ENCODE data around the gene TROAP.
"Not testable (repeated sequence)": the region's sequence is repeated elsewhere in the genome, so short reads cannot be mapped to it uniquely, and the experiment has no call there.

Gene TROAP

GRCh38 chr12:49330631-49331379 is 7.8 kb downstream of the TROAP start:
- DNase-seq = no peak

GRCh38 chr12:49331380-49332222 is 8.5 kb downstream of the TROAP start:
- DNase-seq = no peak

GRCh38 chr12:49332441-49332861 is 9.4 kb downstream of the TROAP start:
- no peak for DNase-seq

GRCh38 chr12:49332891-49333371 is 9.9 kb downstream of the TROAP start:
- no peak for DNase-seq

- not testable (repeated sequence) for DNase-seq
These were observed 10.7 kb downstream of the TROAP start for GRCh38 chr12:49333778-49334177.

- no peak for DNase-seq
These were observed 11.2 kb downstream of the TROAP start for GRCh38 chr12:49334226-49334625.

GRCh38 chr12:49334681-49335080 is 11.6 kb downstream of the TROAP start:
- no peak for DNase-seq

GRCh38 chr12:49335118-49335954 is 12.3 kb downstream of the TROAP start:
- no peak for DNase-seq

GRCh38 chr12:49335955-49336644 is 13.0 kb downstream of the TROAP start:
- no peak for DNase-seq

GRCh38 chr12:49336645-49337584 is 13.9 kb downstream of the TROAP start, which contains the start of gene C1QL4:
C1QL4 (minus strand) TSS chr12:49337188; CDS start chr12:49336477, 711 bp downstream.
- peak; percentile 87 for DNase-seq

- no peak for DNase-seq
These were observed 15.9 kb downstream of the TROAP start for GRCh38 chr12:49338830-49339463.

- DNase-seq = no peak
These were observed 16.4 kb downstream of the TROAP start for GRCh38 chr12:49339464-49339861.

- no peak for DNase-seq
These were observed 17.2 kb downstream of the TROAP start for GRCh38 chr12:49340095-49340870.

GRCh38 chr12:49340971-49341776 is 18.1 kb downstream of the TROAP start:
- no peak for DNase-seq

GRCh38 chr12:49341777-49342065 is 18.7 kb downstream of the TROAP start:
- DNase-seq = no peak

- DNase-seq = peak; percentile 65
These were observed 19.2 kb downstream of the TROAP start for GRCh38 chr12:49342066-49342913.

- no peak for DNase-seq
These were observed 20.1 kb downstream of the TROAP start for GRCh38 chr12:49342914-49343731.

Data from effector CD8-positive, alpha-beta T cell (primary cell).